Measurements from ENCODE around the gene PSMD3. TPM values are rescaled to one million over a fixed set of nuclear protein-coding genes. Genes with fewer than 3 reads are reported as not detected.

PSMD3 gene
- polyA plus RNA-seq, 1 experiment: 104 TPM

DNA sequence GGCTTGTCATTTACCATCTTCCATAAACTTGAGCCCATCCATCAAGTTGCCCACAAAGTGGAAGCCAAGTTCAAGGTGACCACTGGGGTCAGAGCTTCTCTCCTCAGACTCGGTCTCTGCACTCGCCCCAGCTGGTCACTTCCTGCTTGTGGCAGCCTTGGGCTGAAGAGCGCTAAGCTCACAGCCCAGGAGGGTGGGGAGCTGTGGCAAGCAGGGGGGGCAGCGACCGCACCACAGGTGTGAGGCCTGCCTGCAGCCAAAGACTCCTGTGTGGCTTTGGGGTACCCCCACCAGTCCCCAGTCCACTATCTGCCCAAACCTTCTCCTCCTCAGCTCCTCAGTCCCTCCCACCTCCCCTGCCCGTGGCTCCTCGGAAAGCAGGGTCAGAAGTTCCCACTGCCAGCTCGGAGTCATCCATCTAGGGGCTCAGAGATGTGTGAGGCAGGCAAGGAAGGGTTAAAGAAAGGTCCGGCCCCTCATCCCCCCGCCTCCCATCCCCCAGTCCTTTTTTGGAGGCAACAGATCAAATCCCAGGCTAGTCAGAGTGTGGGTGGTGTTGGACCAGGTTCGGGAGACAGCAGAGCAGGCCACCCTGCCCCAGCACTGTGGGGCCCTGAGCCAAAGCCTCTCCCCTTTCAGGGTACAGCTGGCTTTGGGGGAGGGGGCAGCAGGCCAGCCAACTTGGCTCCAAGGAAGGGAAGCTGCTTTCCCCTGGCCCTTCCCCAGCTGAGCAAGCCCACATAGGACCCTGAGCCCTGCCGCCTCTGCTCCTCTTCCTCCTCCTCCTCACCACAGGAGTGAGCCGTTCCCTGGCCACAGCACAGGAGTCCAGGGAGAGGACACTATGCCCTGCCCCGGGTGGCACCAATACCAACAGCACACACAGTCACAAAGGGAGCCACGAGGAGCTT, 37.9 kb downstream of the PSMD3 start:
- Histone ChIP-seq H3K4me3 (ENCODE audit: low read depth, low read length) (no peak overlapping the region), H3K27me3 (ENCODE audit: control insufficient read depth, insufficient read depth, low read length) (no peaks in the 10 kb centered on the region), H3K36me3 (ENCODE audit: control insufficient read depth, insufficient read depth, low read length) (peaks cover 10% of the 10 kb centered on the region)
- ChIA-PET POLR2A (no interaction called here), CTCF (interaction anchor here (0.6 to 8.0 kb wide), 12 partner anchors 8 to 457 kb away, joined by 3 to 133 read pairs (median 4); no protein-coding TSS in a partner anchor)
- DNase-seq (ENCODE audit: low read depth): no peak
- TF ChIP-seq, protein P1, sequence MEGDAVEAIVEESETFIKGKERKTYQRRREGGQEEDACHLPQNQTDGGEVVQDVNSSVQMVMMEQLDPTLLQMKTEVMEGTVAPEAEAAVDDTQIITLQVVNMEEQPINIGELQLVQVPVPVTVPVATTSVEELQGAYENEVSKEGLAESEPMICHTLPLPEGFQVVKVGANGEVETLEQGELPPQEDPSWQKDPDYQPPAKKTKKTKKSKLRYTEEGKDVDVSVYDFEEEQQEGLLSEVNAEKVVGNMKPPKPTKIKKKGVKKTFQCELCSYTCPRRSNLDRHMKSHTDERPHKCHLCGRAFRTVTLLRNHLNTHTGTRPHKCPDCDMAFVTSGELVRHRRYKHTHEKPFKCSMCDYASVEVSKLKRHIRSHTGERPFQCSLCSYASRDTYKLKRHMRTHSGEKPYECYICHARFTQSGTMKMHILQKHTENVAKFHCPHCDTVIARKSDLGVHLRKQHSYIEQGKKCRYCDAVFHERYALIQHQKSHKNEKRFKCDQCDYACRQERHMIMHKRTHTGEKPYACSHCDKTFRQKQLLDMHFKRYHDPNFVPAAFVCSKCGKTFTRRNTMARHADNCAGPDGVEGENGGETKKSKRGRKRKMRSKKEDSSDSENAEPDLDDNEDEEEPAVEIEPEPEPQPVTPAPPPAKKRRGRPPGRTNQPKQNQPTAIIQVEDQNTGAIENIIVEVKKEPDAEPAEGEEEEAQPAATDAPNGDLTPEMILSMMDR (IDR thresholded peaks at IDR 0.05; ENCODE audit: insufficient read depth, low read depth, low read length): no peak

GRCh38 chr17:40019140-40019991, 38.8 kb downstream of the PSMD3 start:
- TF ChIP-seq, protein P1 (IDR thresholded peaks at IDR 0.05; ENCODE audit: insufficient read depth, low read depth, low read length): no peak
- POLR2A ChIA-PET: no interaction called here
- H3K27me3 ChIP-seq (ENCODE audit: control insufficient read depth, insufficient read depth, low read length): no peaks in the 10 kb centered on the region

GRCh38 chr17:40020146-40020545, 39.5 kb downstream of the PSMD3 start:
- H3K27me3 ChIP-seq (ENCODE audit: control insufficient read depth, insufficient read depth, low read length): no peaks in the 10 kb centered on the region
- ChIA-PET POLR2A (no interaction called here), CTCF (interaction anchor here (1.2 to 2.9 kb wide), 4 partner anchors 9 to 56 kb away, joined by 3 to 16 read pairs (median 9); no protein-coding TSS in a partner anchor)
- TF ChIP-seq, protein P1 (IDR thresholded peaks at IDR 0.05; ENCODE audit: insufficient read depth, low read depth, low read length): no peak
- no peak for DNase-seq (ENCODE audit: low read depth)
- no peak overlapping the region for H3K4me3 ChIP-seq (ENCODE audit: low read depth, low read length)
- peaks cover 10% of the 10 kb centered on the region for H3K36me3 ChIP-seq (ENCODE audit: control insufficient read depth, insufficient read depth, low read length)

More at GRCh38 chr17:40019140-40019991, 38.8 kb downstream of the PSMD3 start:
- Histone ChIP-seq H3K4me3 (ENCODE audit: low read depth, low read length) (no peak overlapping the region), H3K36me3 (ENCODE audit: control insufficient read depth, insufficient read depth, low read length) (peaks cover 10% of the 10 kb centered on the region)
- DNase-seq (ENCODE audit: low read depth): peak; percentile 18
- CTCF ChIA-PET: interaction anchor here (0.6 to 8.0 kb wide), 9 partner anchors 7 to 130 kb away, joined by 3 to 133 read pairs (median 7); no protein-coding TSS in a partner anchor

DNA sequence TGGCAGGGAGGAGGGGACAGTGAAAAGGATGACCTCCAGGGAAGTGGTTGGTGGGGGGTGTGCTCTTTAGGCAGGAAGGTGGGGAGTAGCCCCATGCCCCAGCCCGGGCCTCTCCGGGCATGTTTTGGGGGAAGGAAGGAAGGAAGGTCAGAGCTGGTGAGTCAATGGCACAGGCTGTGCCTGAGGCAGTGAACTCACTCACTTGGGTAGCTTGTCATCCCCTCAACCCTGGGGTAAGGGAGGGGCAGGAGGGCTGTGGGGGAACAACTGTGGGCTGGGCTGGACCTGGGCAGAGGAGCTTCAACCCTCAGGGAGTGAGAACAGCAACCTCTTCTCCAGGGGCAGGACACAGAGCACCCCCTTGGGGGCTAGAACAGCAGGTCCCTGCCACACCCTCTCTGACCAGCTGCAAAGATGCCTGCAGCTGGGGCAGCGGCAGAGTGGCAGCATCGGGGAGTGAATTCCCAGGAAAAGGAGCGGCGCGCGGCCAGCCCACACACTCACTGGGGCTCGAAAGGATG, 40.9 kb downstream of the PSMD3 start:
- H3K4me3 ChIP-seq (ENCODE audit: low read depth, low read length): no peak overlapping the region
- peaks cover 11% of the 10 kb centered on the region for H3K36me3 ChIP-seq (ENCODE audit: control insufficient read depth, insufficient read depth, low read length)
- no peaks in the 10 kb centered on the region for H3K27me3 ChIP-seq (ENCODE audit: control insufficient read depth, insufficient read depth, low read length)
- CTCF ChIA-PET: interaction anchor here (0.7 to 2.9 kb wide), 17 partner anchors 8 to 399 kb away, joined by 3 to 20 read pairs (median 4); partner anchors contain the start of gene PSMD3
- DNase-seq (ENCODE audit: low read depth): peak; percentile 62
- POLR2A ChIA-PET: interaction anchor here (0.7 kb wide), 1 partner anchor 69 kb away, joined by 3 read pairs; no protein-coding TSS in a partner anchor
- TF ChIP-seq, protein P1 (IDR thresholded peaks at IDR 0.05; ENCODE audit: insufficient read depth, low read depth, low read length): no peak
